KMS-11 (cell line): ENCODE data around the gene ATP5F1E.

Experiments used
- H2AFZ ChIP-seq: fragments of 200-600 bp; sonication (generic); 2 replicates; pipeline ENCODE4 v1.6.1; 2016; ENCODE audit warnings: antibody characterized with exemption, mixed run types, low read depth
- H3K27ac ChIP-seq: fragments of 200-600 bp; sonication (generic); 2 replicates; pipeline ENCODE4 v1.6.1; 2016; ENCODE audit warnings: mild to moderate bottlenecking, mixed run types
- H3K27me3 ChIP-seq: fragments of 200-600 bp; sonication (generic); 2 replicates; pipeline ENCODE4 v1.6.1; 2017; ENCODE audit warnings: mild to moderate bottlenecking, low read depth, mixed run types, moderate library complexity; ENCODE audit not compliant: insufficient read depth
- H3K36me3 ChIP-seq: fragments of 200-600 bp; sonication (generic); 2 replicates; pipeline ENCODE4 v1.6.1; 2017; ENCODE audit warnings: mild to moderate bottlenecking, mixed run types; ENCODE audit not compliant: insufficient read depth
- H3K4me1 ChIP-seq: fragments of 200-600 bp; sonication (generic); 2 replicates; pipeline ENCODE4 v1.6.1; 2016; ENCODE audit warnings: mild to moderate bottlenecking, low read depth, mixed run types; ENCODE audit not compliant: poor library complexity, severe bottlenecking
- H3K4me2 ChIP-seq: fragments of 200-600 bp; sonication (generic); 2 replicates; pipeline ENCODE4 v1.7.0; 2016; ENCODE audit warnings: mild to moderate bottlenecking, mixed run types
- H3K4me3 ChIP-seq: fragments of 200-600 bp; sonication (generic); IDR thresholded peaks from 2 replicates; pipeline ENCODE4 v1.6.1; 2017; ENCODE audit warnings: low read depth, low read length, mixed read lengths; ENCODE audit not compliant: insufficient read depth
- H3K79me2 ChIP-seq: fragments of 200-600 bp; sonication (generic); 2 replicates; pipeline ENCODE4 v1.6.1; 2016; ENCODE audit warnings: low read depth, mixed run types; ENCODE audit not compliant: insufficient read depth
- H3K9ac ChIP-seq: fragments of 200-600 bp; sonication (generic); 2 replicates; pipeline ENCODE4 v1.6.1; 2016; ENCODE audit warnings: mild to moderate bottlenecking, mixed run types
- H4K20me1 ChIP-seq: fragments of 200-600 bp; sonication (generic); 2 replicates; pipeline ENCODE4 v1.6.1; 2016; ENCODE audit warnings: mild to moderate bottlenecking, mixed run types; ENCODE audit not compliant: insufficient read depth
- TF ChIP-seq, protein P1 (sequence below): fragments of 200-600 bp; sonication (generic); conservative IDR thresholded peaks from 2 replicates; pipeline ENCODE4 v1.6.1; 2017; ENCODE audit warnings: low read depth, mild to moderate bottlenecking, antibody characterized with exemption, low read length, moderate library complexity, mixed read lengths

ATP5F1E gene

GRCh38 chr20:59075934-59076508 is 43.9 kb upstream of the ATP5F1E start:
- TF ChIP-seq, protein P1, sequence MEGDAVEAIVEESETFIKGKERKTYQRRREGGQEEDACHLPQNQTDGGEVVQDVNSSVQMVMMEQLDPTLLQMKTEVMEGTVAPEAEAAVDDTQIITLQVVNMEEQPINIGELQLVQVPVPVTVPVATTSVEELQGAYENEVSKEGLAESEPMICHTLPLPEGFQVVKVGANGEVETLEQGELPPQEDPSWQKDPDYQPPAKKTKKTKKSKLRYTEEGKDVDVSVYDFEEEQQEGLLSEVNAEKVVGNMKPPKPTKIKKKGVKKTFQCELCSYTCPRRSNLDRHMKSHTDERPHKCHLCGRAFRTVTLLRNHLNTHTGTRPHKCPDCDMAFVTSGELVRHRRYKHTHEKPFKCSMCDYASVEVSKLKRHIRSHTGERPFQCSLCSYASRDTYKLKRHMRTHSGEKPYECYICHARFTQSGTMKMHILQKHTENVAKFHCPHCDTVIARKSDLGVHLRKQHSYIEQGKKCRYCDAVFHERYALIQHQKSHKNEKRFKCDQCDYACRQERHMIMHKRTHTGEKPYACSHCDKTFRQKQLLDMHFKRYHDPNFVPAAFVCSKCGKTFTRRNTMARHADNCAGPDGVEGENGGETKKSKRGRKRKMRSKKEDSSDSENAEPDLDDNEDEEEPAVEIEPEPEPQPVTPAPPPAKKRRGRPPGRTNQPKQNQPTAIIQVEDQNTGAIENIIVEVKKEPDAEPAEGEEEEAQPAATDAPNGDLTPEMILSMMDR: no peak

GRCh38 chr20:59074456-59074855 is 42.3 kb upstream of the ATP5F1E start:
- TF ChIP-seq, protein P1: no peak
- Histone ChIP-seq H3K4me3 (no peak overlapping the region), H3K9ac (no peak overlapping the region), H3K27me3 (no peaks in the 10 kb centered on the region; the same call in 1 of the 2 replicates), H3K36me3 (no peaks in the 10 kb centered on the region), H3K4me1 (no peaks in the 10 kb centered on the region), H3K4me2 (no peak overlapping the region), H2AFZ (no peak overlapping the region), H3K27ac (no peak overlapping the region), H3K79me2 (no peaks in the 10 kb centered on the region), H4K20me1 (no peaks in the 10 kb centered on the region)

More at GRCh38 chr20:59075934-59076508, 43.9 kb upstream of the ATP5F1E start:
- no peaks in the 10 kb centered on the region for H4K20me1 ChIP-seq
- no peaks in the 10 kb centered on the region for H3K36me3 ChIP-seq
- no peaks in the 10 kb centered on the region; the same call in 1 of the 2 replicates for H3K27me3 ChIP-seq
- no peak overlapping the region for H3K9ac ChIP-seq
- no peak overlapping the region for H3K27ac ChIP-seq
- H3K79me2 ChIP-seq: no peaks in the 10 kb centered on the region
- no peaks in the 10 kb centered on the region for H3K4me1 ChIP-seq
- no peak overlapping the region for H3K4me2 ChIP-seq
- H3K4me3 ChIP-seq: no peak overlapping the region
- H2AFZ ChIP-seq: no peak overlapping the region

- Histone ChIP-seq H3K79me2 (no peaks in the 10 kb centered on the region), H3K9ac (no peak overlapping the region), H2AFZ (no peak overlapping the region), H3K36me3 (no peaks in the 10 kb centered on the region), H4K20me1 (no peaks in the 10 kb centered on the region), H3K4me1 (no peaks in the 10 kb centered on the region), H3K4me2 (no peak overlapping the region), H3K4me3 (no peak overlapping the region), H3K27me3 (no peaks in the 10 kb centered on the region; the same call in 1 of the 2 replicates), H3K27ac (no peak overlapping the region)
- TF ChIP-seq, protein P1: no peak
Observed at GRCh38 chr20:59073582-59073981, 41.4 kb upstream of the ATP5F1E start.

GRCh38 chr20:59071216-59071615 is 39.1 kb upstream of the ATP5F1E start:
- Histone ChIP-seq H3K27ac (no peak overlapping the region), H3K4me1 (no peaks in the 10 kb centered on the region), H3K9ac (no peak overlapping the region), H3K4me3 (no peak overlapping the region), H3K79me2 (no peaks in the 10 kb centered on the region), H2AFZ (no peak overlapping the region), H4K20me1 (no peaks in the 10 kb centered on the region), H3K36me3 (no peaks in the 10 kb centered on the region), H3K4me2 (no peak overlapping the region), H3K27me3 (no peaks in the 10 kb centered on the region)
- TF ChIP-seq, protein P1: no peak
